IMR-90 (cell line): Measurements from ENCODE around the gene ASIC2.

Experiments
- CTCF ChIP-seq: conservative IDR thresholded peaks from 2 replicates; pipeline ENCODE4 v1.5.1; 2012; ENCODE audit warnings: mild to moderate bottlenecking, low read depth, low read length, improper control_type of control experiment
- FOS ChIP-seq: fragments of 150-350 bp; IDR thresholded peaks from 2 replicates; pipeline ENCODE4 v1.6.1; 2016; ENCODE audit warnings: low read depth, low read length
- MAFK ChIP-seq: IDR thresholded peaks from 2 replicates; pipeline ENCODE4 v1.6.1; 2012; ENCODE audit warnings: low read depth, low read length, improper control_type of control experiment
- RAD21 ChIP-seq: IDR thresholded peaks from 2 replicates; pipeline ENCODE4 v1.6.1; 2012; ENCODE audit warnings: low read length, improper control_type of control experiment
- RFX5 ChIP-seq: IDR thresholded peaks from 2 replicates; pipeline ENCODE4 v1.8.0; 2012; ENCODE audit warnings: low read depth, mild to moderate bottlenecking, low read length, moderate library complexity
- SMC3 ChIP-seq: fragments of 150-350 bp; IDR thresholded peaks from 2 replicates; pipeline ENCODE4 v1.6.1; 2016; ENCODE audit warnings: low read depth, mild to moderate bottlenecking, antibody characterized with exemption, low read length, moderate library complexity
- USF2 ChIP-seq: fragments of 150-350 bp; IDR thresholded peaks from 2 replicates; pipeline ENCODE4 v1.6.1; 2017; ENCODE audit warnings: mild to moderate bottlenecking, antibody characterized with exemption, low read length, low read depth

- no peak for TF ChIP-seq CTCF
- TF ChIP-seq USF2 = no peak
- no peak for TF ChIP-seq SMC3
- TF ChIP-seq RFX5 = no peak
- no peak for TF ChIP-seq FOS
- TF ChIP-seq RAD21 = no peak
- no peak for TF ChIP-seq MAFK
These were observed 20.7 kb downstream of the ASIC2 start for GRCh38 chr17:33272438-33272837.
